ENCODE results near the gene HOXB4. TPM values are rescaled to one million over a fixed set of nuclear protein-coding genes. Genes with fewer than 3 reads are reported as not detected.
A peak's percentile ranks its signal among the peaks of the same experiment; 100 is the strongest.

The HOXB4 gene
- total RNA-seq, 4 donors from 2014 or later: 0.18 to 1.8 (median 0.51) TPM

- ATAC-seq (no peak), DNase-seq (no peak)
- H3K4me1 ChIP-seq: peaks cover 3 to 25% of the 10 kb centered on the region in 2 donors
- peaks cover 60 to 87% (median 72%) of the 10 kb centered on the region in 3 donors for H3K27me3 ChIP-seq
- peak within 1 kb of the TSS in 2 of 4 donors; percentile 2 to 47 for H3K27ac ChIP-seq
- TF ChIP-seq CTCF (IDR thresholded peaks at IDR 0.05 in 4 of 5, conservative IDR thresholded peaks at IDR 0.05 in 1 of 5): no peak
- TF ChIP-seq POLR2A (IDR thresholded peaks at IDR 0.05): no peak
- peak within 1 kb of the TSS; percentile 44 to 50 (median 49) for H3K4me3 ChIP-seq
- no peaks in the 10 kb centered on the region for H3K9me3 ChIP-seq
- intact Hi-C loops (cut with DNase I; ENCODE audit: low total_unique reads) (loop anchor here (5.0 kb wide), 1 partner anchor 241 kb away; no protein-coding TSS in a partner anchor), in situ Hi-C loops (cut with MboI; ENCODE audit: low sequenced_read_pairs in 4 of 4) (loop anchor here in 3 of 4 donors (10.0 kb wide), 2 partner anchors 248 to 258 kb away; no protein-coding TSS in a partner anchor)
- no peaks in the 10 kb centered on the region for H3K36me3 ChIP-seq
Observed at GRCh38 chr17:48593126-48593829, 15.1 kb upstream of the HOXB4 start, which contains the start of gene HOXB5. HOXB5 (minus strand) TSS chr17:48593779; CDS start chr17:48593682, 97 bp downstream.

DNA sequence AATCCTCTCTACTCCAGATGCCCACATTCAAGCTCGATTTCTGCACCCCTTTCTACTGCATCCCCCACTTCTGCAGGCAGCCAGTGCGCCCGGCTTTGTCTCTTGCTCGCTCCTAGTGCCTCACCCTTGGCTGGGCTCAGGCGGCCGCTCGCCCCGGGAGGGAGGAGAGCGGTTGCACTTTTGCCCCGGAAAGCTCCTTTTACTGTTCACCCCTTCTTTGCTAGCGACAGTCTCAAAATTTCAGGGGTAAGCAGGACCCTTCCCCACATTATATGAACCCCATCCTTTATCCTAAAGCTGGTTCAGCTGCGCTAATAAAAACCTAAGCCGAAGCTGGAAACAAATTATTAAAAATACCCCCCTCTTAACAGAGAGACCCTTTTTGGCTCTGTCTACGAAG lies 14.4 kb upstream of the HOXB4 start:
- ATAC-seq: no peak
- H3K27me3 ChIP-seq: peaks cover 53 to 87% (median 69%) of the 10 kb centered on the region in 3 donors
- peaks cover 0 to 19% of the 10 kb centered on the region in 2 donors for H3K4me1 ChIP-seq
- TF ChIP-seq CTCF (IDR thresholded peaks at IDR 0.05 in 4 of 5, conservative IDR thresholded peaks at IDR 0.05 in 1 of 5): no peak
- TF ChIP-seq POLR2A (IDR thresholded peaks at IDR 0.05): no peak
- peak overlapping the region in 1 of 4 donors; percentile 48 for H3K4me3 ChIP-seq
- in situ Hi-C loops (cut with MboI; ENCODE audit: low sequenced_read_pairs in 4 of 4) (loop anchor here in 3 of 4 donors (10.0 kb wide), 2 partner anchors 248 to 258 kb away; no protein-coding TSS in a partner anchor), intact Hi-C loops (cut with DNase I; ENCODE audit: low total_unique reads) (loop anchor here (5.0 kb wide), 1 partner anchor 240 kb away; no protein-coding TSS in a partner anchor)
- H3K9me3 ChIP-seq: no peaks in the 10 kb centered on the region
- no peak overlapping the region for H3K27ac ChIP-seq
- DNase-seq: no peak
- H3K36me3 ChIP-seq: no peaks in the 10 kb centered on the region

DNA sequence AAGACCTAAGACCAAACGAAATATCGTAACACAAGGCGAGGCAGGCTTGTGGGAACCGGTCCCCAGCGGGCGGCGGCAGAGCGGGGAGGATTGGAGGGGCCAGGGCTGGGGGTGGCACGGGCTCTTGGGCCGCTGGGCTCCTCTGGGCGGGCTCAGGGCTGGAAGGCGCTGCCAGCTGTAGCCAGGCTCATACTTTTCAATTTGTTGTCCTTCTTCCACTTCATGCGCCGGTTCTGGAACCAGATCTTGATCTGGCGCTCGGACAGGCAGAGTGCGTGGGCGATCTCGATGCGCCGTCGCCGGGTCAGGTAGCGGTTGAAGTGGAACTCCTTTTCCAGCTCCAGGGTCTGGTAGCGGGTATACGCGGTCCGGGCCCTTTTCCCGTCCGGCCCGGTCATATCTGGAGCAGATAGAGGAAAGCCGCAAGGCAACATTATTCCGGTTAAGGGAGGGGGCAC lies 13.9 kb upstream of the HOXB4 start:
- no peaks in the 10 kb centered on the region for H3K36me3 ChIP-seq
- no peak overlapping the region for H3K27ac ChIP-seq
- intact Hi-C loops (cut with DNase I; ENCODE audit: low total_unique reads) (loop anchor here (5.0 kb wide), 1 partner anchor 240 kb away; no protein-coding TSS in a partner anchor), in situ Hi-C loops (cut with MboI; ENCODE audit: low sequenced_read_pairs in 4 of 4) (loop anchor here in 3 of 4 donors (10.0 kb wide), 2 partner anchors 247 to 257 kb away; no protein-coding TSS in a partner anchor)
- no peak for TF ChIP-seq POLR2A (IDR thresholded peaks at IDR 0.05)
- no peak for TF ChIP-seq CTCF (IDR thresholded peaks at IDR 0.05 in 4 of 5, conservative IDR thresholded peaks at IDR 0.05 in 1 of 5)
- DNase-seq: no peak
- ATAC-seq: no peak
- peaks cover 51 to 84% (median 69%) of the 10 kb centered on the region in 3 donors for H3K27me3 ChIP-seq
- peaks cover 3 to 14% of the 10 kb centered on the region in 2 donors for H3K4me1 ChIP-seq
- no peaks in the 10 kb centered on the region for H3K9me3 ChIP-seq
- H3K4me3 ChIP-seq: no peak overlapping the region

DNA sequence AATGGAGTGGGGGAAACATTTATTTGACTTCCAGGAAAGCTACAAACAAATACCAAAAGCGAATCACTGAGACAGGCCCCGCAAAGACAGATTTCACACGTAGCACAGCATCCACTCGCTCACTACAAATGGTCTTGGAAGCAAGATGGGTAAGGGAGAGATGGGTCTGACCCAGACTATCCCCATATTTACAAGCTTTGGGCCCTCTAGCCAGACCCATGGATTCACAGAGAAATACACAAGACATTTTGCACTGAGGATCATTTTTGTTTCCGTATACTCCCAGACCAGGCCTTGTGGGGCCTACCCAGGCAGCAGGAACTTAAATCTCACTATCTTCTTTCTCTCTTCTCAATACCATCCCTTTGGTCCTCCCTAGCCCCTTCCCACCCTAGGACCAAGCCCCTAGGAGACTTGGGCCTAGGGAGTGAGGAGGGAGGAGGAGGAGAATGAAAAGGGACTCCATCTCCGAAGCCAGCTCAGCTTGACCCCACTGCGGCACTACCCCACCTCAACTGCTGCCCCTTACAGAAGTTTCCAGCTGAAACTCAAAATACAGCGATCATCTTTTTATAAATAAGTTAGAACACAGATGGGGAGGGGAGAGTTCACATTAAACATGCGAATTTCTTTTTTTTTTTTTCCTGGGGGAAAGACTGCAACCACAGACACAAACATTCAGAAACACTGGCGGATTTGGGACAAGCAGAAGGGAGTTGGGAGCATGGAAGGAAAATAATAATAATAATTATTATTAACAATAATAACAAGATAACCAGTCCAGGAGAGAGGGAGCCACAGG lies 13.3 kb upstream of the HOXB4 start:
- Histone ChIP-seq H3K4me3 (no peak overlapping the region), H3K4me1 (peaks cover 3 to 14% of the 10 kb centered on the region in 2 donors), H3K9me3 (no peaks in the 10 kb centered on the region), H3K27ac (no peak overlapping the region), H3K27me3 (peaks cover 50 to 84% (median 69%) of the 10 kb centered on the region in 3 donors), H3K36me3 (no peaks in the 10 kb centered on the region)
- TF ChIP-seq CTCF (IDR thresholded peaks at IDR 0.05 in 4 of 5, conservative IDR thresholded peaks at IDR 0.05 in 1 of 5) (no peak), POLR2A (IDR thresholded peaks at IDR 0.05) (no peak)
- in situ Hi-C loops (cut with MboI; ENCODE audit: low sequenced_read_pairs in 4 of 4) (loop anchor here in 3 of 4 donors (10.0 kb wide), 2 partner anchors 247 to 257 kb away; no protein-coding TSS in a partner anchor), intact Hi-C loops (cut with DNase I; ENCODE audit: low total_unique reads) (loop anchor here (5.0 kb wide), 1 partner anchor 239 kb away; no protein-coding TSS in a partner anchor)
- ATAC-seq: no peak
- no peak for DNase-seq

Data from gastrocnemius medialis (tissue), 4 donors.